Hindlimb muscle (tissue), 1 donor: ENCODE results near the gene TP53BP2. TPM values are rescaled to one million over a fixed set of nuclear protein-coding genes. Genes with fewer than 3 reads are reported as not detected.

ENCODE experiments used
- DNase-seq: peaks from one replicate; pipeline ENCODE4 v3.0.0-alpha.2; 2013
- polyA plus RNA-seq: library from polyadenylated mRNA; unstranded; fragments of 120-200 nt; gene quantifications from one replicate; pipeline ENCODE4 v1.2.1, GENCODE V29; 2013; ENCODE audit not compliant: insufficient read length

The TP53BP2 gene
- polyA plus RNA-seq, 1 donor, result 33.6 TPM

DNA sequence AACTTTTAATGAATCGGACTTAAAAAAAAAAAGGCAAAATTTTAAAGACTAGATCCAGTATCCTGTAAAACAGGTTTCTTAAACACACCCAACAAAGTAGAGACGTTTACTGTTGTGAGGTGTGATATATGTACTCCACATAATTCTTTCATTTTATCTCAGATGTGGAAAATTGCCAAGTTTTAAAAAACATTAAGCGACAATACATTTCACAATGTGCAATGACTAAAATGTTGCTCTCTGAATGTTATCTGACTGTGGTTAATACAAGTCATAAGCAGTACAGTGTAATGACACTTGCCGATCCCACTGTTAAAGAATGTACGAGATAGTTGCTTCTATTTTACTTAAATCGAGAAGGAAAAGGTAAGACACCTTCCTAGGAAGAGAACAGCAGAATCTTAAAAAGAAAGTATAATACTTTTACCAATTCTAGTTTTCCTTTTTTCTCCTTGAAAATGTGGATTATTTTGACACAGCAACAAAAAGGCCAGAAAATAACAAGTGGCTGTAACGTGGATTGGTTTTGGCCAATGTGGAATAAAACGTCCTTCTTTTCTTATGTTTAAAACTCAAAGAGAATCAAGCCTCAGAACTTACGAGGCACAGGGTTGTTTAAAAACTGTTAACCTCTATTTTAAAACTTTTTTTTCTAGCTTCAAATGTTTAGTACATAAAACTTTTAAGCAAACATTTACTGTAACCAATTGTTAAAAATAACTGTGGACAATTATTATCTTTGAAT lies 51.4 kb downstream of the TP53BP2 start:
- DNase-seq, result no peak

DNA sequence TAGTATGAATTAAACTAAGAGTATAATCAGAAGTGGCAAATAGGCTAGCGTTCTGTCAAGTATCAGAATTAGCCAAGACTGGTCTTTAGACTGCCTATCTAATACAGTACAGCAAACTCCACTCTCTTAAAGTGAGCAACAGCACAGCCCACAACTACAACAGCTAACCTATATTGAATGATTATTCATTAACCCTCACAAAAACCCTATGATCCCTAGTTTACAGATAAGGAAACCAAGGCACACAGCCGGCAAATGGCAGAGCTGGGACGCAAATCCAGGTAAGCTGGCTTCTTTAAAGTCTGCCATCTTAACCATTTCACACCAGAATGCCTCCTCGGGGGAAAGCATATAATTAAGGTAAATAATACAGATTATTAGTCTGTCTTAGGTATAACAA lies 52.0 kb downstream of the TP53BP2 start:
- no peak for DNase-seq

DNA sequence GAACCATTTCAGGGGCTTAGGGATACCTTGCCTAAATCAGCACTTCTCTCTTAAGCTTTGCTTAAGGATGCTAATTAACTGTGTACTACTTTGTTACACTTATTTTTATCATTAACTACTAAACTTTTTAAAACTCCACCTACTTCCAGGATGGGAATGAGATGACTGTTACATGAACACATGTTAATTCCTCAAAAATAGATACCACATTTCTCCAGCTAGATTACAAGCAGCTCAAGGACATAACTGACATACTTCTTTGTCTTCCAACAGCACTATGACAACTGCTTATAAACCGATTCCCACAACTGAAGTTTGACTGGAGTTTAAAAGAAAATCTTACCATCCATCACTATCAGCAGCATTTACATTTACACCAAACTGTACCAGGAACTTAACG lies 53.7 kb downstream of the TP53BP2 start:
- no peak for DNase-seq

DNA sequence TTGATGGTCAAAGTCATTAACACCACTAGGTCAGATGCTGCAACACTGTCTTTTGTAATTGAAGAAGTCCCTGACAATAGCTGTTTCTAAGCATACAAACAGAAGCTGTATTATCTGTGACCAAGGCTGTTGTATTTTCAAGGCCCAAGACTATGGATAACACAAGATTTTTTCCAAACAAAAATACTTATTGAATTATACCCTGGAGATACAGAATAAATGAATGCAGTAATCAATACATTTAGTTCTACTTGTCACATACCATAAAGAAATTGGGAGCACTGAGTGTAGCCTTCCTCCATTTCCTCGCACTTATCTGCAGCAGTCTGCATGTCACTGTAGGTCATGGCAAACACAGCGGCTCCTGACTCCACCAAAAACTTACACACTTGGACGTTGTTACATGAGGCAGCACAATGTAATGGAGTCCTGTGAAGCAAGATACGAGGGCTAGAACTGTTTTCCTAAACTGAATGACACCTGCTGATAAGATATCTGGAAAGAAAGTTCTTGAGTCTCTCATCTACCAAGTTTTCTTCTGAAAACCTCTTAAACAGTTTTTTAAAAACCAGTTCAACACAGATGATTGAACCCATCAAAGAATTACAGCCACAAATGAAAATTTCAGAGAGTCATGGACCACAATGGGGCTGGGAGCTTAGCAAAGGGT lies 56.9 kb downstream of the TP53BP2 start:
- DNase-seq, result no peak

DNA sequence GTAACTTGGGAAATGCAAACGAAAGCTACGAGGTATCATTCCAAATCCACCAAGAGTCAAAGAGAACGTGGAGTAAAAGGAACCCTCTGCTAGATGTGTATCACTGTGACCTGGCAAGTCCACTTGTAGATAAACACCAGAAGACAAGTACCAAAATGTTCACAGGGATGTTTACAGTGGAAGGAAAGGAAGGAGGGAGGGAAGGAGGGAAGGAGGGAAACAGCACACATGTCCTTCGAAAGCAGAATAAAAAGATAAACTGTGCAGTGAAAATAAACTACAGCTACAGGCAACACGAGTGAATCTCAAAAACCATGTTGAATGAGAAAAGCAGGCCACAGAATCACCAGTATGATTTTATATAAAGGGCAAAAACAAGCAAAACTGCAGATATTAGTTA lies 59.9 kb downstream of the TP53BP2 start:
- no peak for DNase-seq

DNA sequence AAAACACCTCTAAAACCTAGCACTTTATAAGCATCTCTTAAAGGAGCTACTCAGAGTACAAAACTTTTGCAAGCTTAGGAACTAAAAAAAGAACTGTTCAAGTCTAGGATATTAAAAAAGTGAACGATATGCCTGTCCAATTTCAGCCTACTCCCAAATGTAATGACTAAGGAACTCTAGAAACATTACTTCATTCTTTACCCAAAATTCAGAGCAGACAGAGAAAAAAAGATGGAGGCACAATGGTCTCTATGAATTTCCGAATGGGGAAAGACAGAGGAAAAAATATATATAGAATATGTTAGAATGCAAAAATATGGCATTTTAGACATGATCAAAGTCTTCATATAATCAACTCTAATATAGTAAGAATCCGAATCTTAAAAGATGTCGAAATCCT lies 61.2 kb downstream of the TP53BP2 start:
- DNase-seq, result no peak

DNA sequence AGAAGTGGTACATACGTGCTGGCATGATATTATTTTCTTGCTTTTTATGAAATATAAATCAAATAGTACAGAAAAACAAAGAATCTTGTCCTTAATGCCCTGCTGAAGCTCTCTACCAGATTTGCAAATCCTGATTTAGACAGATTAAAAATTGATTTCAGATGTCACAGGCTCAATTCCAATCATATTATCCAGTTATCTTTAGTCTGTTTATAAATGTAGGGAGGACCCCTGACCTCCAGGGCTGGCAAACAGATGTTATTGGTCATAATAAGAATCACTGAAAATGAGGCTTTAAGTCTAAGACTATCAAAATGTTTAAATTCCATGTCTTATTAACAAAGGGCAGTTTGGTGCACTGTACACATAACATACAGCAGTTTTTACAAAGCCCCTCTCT lies 62.1 kb downstream of the TP53BP2 start:
- no peak for DNase-seq

DNA sequence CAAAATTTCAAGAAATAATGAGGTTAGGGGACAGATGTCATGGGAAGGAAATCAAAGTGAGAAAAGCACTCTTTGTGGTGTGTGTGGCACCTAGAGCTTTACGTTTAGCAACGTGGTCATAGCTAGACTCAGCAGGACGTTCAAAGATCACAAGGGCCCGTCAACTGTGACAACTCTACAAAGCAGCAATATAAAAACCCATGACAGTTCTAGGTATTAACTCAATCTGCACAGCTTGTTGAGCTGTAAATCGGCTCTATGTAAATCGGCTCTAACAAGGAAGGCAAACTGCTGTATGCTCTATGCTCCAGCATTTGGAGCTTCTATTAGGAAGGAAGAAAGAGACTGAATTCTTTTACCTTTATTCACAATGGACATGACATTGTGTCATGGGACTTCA lies 64.8 kb downstream of the TP53BP2 start:
- DNase-seq, result no peak

DNA sequence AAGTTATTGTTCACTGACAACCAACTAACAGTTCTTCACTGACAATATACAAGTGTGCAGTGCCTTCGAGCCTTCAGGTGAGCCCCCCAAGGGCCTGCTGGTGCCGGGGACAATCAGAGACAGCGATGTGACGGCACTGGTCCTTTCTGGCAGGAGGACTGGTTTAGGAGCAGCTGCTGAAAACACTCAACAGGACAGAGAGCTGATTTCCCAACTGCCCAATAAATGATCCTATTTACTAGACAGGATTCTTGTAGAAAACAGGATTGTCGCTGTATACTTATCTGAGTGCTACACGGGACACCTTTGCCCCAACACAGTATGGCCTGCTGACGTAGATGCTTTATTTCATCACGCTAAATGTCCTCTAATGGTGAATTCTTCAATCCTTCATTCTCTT lies 65.4 kb downstream of the TP53BP2 start:
- no peak for DNase-seq

DNA sequence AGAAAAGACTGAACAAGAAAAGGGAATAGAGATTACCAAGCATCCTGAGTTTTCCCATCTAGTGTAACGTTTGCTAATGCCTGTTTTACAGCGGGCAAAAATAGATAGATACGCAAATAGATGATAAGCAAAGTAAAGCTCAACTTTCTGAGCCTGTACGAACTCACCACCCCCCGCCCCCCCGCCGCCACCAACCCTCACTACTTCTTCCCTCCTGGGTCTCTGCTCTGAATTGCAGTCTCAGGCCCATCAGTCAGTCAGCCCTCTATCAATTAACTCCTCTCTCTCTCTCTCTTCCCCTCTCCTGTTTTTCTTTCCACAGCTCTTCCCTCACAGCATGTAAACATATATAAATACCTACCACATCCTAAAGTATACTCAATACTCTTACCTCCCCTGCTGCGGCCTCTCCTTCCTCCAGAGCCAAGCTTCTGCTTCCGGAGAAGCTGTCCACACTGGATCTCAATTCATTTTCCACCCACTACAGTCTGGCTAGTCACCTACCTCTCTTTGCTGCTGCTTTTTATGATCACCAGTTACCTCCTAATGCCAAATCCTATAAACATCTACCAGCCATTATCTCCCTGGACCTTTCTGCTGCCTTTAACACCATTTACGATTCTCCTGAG lies 68.8 kb downstream of the TP53BP2 start:
- DNase-seq, result peak; percentile 38

DNA sequence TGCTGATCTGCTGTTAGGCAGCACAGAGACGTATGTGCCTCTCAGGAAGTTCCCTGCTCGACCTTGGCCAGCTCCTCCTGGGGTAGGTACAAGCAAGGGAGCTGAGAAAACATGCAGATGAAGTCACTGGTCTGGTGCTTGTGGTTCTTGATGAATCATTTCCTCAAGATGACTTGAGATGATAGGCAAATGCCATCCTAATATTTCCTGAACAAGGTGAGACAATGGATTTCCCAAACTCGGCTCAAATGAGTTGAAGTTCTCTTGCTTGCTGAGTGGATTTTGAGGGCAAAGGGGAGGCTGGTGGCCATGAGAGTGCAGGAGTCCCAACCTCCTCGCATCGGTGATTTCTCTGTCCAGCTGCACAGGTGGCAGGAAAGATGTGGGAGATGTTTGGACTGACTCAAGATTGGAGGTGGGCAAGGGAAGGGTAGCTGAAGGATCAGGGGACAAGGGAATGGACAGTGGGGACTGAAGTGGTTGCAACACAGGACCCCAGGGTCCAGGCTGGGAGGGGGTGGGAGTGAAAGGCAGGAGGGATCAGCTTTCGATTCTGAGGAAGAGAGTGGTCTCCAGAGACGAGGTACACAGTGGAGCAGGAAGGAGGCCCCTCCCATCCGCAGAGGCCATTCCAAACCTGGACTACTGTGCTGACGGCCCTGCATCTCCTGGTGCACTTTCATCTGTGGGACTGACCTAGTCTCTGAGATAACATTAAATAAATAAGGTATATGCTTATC lies 69.5 kb downstream of the TP53BP2 start:
- DNase-seq, result no peak

DNA sequence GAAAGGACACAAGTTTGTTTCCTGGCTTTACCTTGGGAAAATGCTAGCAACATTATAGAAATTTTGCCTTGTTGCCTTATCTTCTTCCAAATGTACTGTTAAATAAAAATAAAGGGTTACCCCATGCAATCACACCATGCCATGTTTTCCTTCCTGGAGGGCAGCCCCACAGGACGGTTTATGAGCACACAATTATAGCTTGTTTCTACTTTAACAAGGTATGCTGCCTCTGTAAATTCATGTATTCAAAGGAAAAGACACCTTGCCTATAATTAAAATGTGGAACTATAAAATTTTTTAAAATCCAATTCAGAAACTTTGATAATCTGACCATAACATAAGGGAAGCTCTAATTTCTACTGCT lies 70.1 kb downstream of the TP53BP2 start:
- no peak for DNase-seq

DNA sequence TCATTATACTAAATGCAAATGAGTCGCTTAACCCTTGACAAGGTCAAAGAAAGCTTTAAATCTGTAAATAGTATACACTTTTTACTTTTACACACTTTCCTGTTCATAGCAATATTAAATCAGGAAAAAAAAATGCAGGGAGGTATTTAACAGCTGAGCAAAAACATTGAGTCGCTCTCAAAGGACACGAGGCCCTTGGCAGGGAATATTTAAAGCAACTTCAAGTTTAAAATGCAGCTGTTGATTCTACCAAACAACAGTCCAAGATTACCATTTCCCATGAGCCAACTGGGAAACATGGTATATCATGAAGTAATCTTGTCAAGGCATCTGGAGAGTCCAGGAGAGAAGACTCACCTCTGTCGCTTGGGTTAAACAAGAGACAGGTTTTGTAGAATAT lies 70.7 kb downstream of the TP53BP2 start:
- DNase-seq, result peak; percentile 32

DNA sequence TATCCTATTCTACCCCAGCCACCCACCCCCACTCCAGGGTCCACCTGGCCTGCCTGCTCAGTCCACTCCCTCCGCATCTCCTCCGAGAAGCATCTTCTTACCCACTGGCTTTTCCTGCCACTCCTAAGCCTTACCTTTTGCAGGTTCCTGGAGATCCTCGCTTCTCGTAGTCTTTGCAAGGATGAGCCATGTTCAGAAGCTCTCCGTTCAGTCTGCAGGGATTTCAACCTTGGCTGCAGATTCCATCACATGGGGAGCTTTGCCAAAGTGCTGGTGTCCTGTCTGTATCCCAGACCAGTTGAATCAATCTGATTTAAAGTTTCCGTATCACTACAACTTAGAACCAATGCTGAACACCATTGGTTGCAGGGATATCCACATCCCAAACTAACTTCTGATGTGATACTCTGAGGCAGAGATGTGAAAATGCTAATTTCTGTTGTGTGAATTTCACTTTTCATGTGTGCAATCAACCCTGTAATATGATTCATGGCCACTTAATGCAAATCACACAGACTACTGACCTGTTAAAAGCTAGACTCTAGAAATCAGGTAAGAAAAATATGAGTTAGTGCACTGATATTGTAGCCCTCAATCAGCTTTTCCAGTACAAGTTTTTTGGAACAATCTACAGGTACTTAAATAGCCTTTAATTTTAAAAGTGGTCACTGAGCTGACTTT lies 71.5 kb downstream of the TP53BP2 start:
- DNase-seq, result no peak

DNA sequence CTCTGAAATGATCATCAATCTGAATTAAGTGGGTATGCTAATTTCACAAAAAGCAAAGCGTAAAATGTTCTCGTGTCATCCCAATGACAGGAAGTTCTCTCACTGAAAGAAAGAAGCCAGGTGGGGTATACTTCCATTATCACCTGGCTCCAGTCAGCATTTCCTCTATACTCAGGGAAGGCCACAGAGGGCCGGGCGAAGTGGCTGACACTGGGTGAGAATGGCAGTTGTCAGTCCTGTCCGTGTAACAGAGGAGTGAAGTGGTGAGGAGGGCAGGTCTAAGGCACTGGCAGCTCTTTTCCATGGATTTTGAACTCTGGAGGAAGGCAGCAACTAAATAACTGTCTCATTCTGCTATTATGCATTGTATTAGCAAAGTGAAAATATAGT lies 73.0 kb downstream of the TP53BP2 start:
- no peak for DNase-seq

DNA sequence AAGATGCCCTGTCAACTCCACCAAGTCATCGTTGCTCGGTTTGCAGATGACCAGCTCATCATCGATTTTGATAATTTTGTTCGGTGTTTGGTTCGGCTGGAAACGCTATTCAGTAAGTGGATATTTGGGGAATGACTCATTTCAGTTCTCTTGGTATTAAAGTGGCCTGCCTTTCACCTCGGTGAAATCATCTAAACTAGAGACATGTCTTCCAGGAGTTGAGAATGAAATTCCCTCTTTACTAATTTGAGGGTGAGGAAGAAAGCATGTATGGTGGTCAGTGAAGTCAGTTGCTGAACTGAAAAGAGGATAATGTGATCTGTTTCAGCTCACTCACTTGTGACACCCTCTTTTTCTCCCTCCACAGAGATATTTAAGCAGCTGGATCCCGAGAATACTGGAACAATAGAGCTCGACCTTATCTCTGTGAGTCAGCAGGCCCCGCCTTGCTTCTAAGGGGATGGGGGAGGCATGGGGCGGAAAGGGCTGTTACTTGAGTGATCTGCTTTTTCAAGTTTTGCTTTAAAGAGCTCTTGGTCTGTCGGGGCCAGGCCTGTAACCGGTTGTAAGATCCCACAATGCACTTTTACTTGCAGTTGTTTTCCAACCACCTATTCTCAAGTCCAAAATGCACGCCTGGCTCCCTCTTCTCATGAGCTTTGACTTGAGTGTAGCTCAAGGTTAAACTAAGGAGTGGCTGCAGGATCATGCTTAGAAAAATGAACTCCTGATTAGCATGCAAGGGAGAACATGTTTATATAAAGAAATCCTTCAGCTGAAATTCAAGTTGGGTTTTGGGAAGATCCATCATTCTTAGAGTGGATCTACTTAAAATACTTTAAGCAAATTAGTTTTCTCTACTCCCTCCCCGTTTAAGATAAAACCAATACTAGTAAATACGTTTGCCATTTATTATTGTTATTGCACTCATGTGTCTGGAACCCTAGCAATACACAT lies 73.7 kb downstream of the TP53BP2 start:
- DNase-seq, result peak; percentile 59

DNA sequence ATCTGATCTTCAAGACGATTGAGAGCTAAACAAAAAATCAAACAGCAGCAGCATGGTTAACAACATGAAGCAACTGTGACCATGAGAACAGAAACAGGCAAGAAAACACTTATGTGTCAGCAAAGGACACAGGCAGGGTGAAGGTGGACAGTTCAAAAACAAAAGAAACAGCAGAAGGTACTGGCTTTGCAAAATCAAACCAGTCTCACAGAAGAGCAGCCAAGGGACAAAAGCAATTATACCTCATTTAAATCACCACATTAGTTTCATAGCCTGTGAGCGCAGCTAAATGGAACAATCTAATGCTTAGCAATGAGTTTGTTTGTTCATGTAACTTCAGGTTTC lies 74.3 kb downstream of the TP53BP2 start:
- no peak for DNase-seq

DNA sequence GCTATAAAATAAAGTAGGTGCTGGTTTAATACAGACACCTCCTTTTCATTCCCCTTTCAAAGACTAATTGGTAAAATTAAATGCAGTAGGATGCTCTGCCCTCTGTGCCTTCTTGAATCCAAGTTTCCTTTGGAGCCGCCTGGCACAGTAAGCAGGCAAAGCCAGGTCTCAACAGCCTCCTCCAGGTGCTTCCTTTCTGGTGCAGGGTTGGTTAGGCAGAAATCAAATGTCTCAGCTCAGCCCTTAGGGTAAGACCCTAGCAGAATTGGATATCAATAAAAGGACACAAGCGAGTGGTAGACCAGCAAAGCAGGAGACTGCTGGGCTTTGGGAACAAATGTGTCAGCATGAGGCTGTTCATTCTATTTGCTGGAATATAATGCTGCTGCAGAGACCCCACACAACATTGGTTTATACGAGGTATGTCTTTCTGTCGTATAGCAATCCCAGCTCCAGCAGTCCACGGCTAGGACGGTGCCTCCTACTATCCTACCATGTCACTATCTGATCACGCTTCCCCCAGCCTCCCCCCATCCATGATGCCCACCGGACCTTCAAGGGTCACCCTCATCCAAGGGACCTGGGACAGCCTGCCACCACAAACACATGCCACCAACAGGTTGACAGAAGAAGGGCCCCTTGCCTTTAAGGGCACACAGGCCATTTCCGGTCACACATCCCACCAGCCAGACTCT lies 75.0 kb downstream of the TP53BP2 start:
- no peak for DNase-seq

DNA sequence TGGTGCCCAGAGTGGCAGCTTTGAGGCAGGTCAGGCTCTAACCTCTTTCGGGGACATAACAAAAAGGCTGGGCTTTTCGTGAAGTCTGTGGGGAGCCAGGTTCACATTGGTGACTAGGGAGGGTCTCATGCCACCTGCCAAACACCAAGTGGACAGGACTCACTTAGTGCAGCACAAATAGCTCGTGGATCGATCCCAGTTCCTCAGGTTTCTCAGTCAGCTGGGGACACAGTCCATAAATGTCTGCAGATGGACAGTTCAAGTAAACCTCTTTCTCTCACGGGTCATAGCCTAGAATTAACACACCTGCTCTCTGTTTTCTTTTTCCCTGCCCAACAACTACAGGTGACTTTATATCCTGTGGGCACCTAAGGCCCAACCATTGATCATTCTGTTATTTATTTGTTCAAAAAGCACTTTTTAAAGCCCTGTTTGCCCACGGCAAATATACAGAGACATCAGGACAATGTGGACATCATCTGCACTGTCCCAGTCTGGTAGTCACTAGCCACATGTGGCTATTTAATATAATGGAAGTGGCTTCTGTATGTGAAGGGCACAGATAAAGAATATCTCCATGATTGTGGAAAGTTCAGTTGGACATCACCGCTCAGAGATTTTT lies 79.9 kb downstream of the TP53BP2 start:
- no peak for DNase-seq

DNA sequence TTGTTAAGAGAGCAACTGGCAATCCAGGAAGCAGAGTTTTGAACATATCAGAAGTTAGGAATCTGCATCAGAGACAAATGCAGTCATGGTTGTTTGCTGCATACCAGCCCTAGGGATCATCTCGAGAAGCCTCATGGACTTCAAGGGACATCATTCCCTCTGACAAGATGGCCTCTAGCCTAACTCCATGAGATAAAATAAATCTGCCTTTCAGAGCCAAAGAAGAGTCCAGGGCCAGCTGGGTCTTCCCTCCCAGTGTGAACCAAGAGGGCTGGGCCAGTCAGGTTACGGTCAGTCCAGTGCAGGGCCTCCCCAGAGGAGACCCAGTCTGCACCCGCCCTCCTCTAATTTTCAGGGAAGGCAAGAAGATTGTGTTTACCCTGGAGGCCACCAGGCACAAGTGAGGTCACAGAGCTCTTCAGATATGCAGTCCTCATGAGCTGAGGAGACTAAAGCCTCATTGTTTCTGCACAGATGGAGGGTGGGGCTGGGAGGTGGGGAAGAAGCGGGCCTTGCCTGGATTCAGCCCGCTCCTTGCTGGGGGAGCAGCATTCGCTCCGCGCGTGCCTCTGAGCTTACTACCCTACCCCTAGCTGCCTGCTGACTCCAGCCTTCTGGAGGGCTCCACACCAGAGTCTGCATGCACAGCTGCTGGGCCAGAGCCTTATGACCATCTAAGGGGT lies 80.6 kb downstream of the TP53BP2 start:
- peak; percentile 39 for DNase-seq
